Neural cell (in vitro differentiated cells): ENCODE measurements around the gene MC1R.

Experiments used
- EP300 ChIP-seq: fragments of 450-650 bp; conservative IDR thresholded peaks from 2 replicates; pipeline ENCODE4 v1.6.1; 2014; ENCODE audit warnings: antibody characterized with exemption, mild to moderate bottlenecking, moderate library complexity; ENCODE audit not compliant: poor library complexity, severe bottlenecking
- EZH2 ChIP-seq: fragments of 200-600, 300-800 bp; shearing (Covaris generic), sonication (generic); IDR thresholded peaks from 2 replicates; pipeline ENCODE4 v1.6.1; 2014; ENCODE audit warnings: antibody characterized with exemption, low read length, borderline replicate concordance, mild to moderate bottlenecking; ENCODE audit not compliant: insufficient read depth, poor library complexity, severe bottlenecking
- MXI1 ChIP-seq: fragments of 450-650 bp; conservative IDR thresholded peaks from 2 replicates; pipeline ENCODE4 v1.6.1; 2014; ENCODE audit warnings: antibody characterized with exemption, mild to moderate bottlenecking; ENCODE audit not compliant: poor library complexity, severe bottlenecking
- POLR2AphosphoS5 ChIP-seq: IDR thresholded peaks from 2 replicates; pipeline ENCODE4 v1.6.1; 2012
- RAD21 ChIP-seq: fragments of 450-650 bp; conservative IDR thresholded peaks from 2 replicates; pipeline ENCODE4 v1.6.1; 2014; ENCODE audit warnings: antibody characterized with exemption, mild to moderate bottlenecking, moderate library complexity
- SMC3 ChIP-seq: fragments of 450-650 bp; conservative IDR thresholded peaks from 2 replicates; pipeline ENCODE4 v1.6.1; 2014; ENCODE audit warnings: antibody characterized with exemption, mild to moderate bottlenecking, moderate library complexity; ENCODE audit not compliant: poor library complexity
- TAF1 ChIP-seq: IDR thresholded peaks from 2 replicates; pipeline ENCODE4 v1.6.1; 2012; ENCODE audit warnings: low read depth
- TF ChIP-seq, protein P1 (sequence below): fragments of 450-650 bp; IDR thresholded peaks from 2 replicates; pipeline ENCODE4 v1.5.1; 2014; ENCODE audit warnings: antibody characterized with exemption, mild to moderate bottlenecking, moderate library complexity; ENCODE audit not compliant: poor library complexity, severe bottlenecking
- TF ChIP-seq, protein P2 (sequence below): IDR thresholded peaks from 2 replicates; pipeline ENCODE4 v1.6.1; 2012; ENCODE audit warnings: borderline replicate concordance

DNA sequence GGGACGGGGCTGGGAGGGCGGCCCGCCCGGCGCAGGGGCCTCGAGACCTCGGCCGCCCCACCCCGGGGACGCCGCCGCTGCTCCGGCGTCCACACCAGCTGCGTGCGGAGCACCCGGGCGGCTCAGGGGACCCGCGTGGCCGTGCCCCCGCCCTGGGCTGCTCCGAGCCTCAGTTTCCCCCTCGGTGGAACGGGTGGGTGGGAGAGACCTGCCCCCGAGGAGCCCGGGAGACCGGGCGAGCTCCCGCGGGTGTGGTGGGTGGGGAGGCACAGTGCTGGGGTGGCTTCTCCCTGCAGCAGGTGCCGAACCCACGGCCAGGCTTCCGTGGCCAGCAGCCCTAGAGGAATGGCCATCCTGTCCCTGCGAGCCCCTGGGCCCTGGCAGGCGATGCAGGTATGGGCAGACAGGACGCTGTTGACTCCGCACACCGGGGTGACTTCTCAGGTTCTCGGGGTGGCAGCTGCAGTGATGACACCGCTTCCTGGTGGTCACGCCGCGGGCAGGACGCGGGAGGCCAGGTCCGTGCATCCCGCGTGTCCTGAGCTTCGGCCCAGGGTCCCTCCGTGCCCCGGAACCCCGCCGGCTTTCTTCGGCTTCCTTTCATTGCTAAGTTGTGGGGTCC, 30.6 kb downstream of the MC1R start:
- TF ChIP-seq POLR2AphosphoS5 (no peak), RAD21 (no peak), MXI1 (peak; percentile 11), EZH2 (no peak), TAF1 (no peak), SMC3 (no peak), EP300 (no peak)
- TF ChIP-seq, protein P1, sequence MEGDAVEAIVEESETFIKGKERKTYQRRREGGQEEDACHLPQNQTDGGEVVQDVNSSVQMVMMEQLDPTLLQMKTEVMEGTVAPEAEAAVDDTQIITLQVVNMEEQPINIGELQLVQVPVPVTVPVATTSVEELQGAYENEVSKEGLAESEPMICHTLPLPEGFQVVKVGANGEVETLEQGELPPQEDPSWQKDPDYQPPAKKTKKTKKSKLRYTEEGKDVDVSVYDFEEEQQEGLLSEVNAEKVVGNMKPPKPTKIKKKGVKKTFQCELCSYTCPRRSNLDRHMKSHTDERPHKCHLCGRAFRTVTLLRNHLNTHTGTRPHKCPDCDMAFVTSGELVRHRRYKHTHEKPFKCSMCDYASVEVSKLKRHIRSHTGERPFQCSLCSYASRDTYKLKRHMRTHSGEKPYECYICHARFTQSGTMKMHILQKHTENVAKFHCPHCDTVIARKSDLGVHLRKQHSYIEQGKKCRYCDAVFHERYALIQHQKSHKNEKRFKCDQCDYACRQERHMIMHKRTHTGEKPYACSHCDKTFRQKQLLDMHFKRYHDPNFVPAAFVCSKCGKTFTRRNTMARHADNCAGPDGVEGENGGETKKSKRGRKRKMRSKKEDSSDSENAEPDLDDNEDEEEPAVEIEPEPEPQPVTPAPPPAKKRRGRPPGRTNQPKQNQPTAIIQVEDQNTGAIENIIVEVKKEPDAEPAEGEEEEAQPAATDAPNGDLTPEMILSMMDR, result no peak
- TF ChIP-seq, protein P2, sequence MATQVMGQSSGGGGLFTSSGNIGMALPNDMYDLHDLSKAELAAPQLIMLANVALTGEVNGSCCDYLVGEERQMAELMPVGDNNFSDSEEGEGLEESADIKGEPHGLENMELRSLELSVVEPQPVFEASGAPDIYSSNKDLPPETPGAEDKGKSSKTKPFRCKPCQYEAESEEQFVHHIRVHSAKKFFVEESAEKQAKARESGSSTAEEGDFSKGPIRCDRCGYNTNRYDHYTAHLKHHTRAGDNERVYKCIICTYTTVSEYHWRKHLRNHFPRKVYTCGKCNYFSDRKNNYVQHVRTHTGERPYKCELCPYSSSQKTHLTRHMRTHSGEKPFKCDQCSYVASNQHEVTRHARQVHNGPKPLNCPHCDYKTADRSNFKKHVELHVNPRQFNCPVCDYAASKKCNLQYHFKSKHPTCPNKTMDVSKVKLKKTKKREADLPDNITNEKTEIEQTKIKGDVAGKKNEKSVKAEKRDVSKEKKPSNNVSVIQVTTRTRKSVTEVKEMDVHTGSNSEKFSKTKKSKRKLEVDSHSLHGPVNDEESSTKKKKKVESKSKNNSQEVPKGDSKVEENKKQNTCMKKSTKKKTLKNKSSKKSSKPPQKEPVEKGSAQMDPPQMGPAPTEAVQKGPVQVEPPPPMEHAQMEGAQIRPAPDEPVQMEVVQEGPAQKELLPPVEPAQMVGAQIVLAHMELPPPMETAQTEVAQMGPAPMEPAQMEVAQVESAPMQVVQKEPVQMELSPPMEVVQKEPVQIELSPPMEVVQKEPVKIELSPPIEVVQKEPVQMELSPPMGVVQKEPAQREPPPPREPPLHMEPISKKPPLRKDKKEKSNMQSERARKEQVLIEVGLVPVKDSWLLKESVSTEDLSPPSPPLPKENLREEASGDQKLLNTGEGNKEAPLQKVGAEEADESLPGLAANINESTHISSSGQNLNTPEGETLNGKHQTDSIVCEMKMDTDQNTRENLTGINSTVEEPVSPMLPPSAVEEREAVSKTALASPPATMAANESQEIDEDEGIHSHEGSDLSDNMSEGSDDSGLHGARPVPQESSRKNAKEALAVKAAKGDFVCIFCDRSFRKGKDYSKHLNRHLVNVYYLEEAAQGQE, result no peak
